Activated CD4-positive, alpha-beta memory T cell treated with anti-CD3 and anti-CD28 coated beads for 36 hours (primary cell): ENCODE data around the gene RFWD3. TPM values are rescaled to one million over a fixed set of nuclear protein-coding genes. Genes with fewer than 3 reads are reported as not detected.
"Not testable (repeated sequence)": the region's sequence is repeated elsewhere in the genome, so short reads cannot be mapped to it uniquely, and the experiment has no call there.

ENCODE experiments used
- CTCF ChIA-PET: fragments of 350-600 bp; sonication (Branson Sonifier 250); formaldehyde crosslinking; loops from one replicate; lab custom pipeline; 2021; ENCODE audit warnings: antibody characterized with exemption, inconsistent platforms; lab: Charles Lee
- POLR2A ChIA-PET: fragments of 350-600 bp; sonication (Branson Sonifier 250); formaldehyde crosslinking; loops from one replicate; lab custom pipeline; 2021; ENCODE audit warnings: antibody characterized with exemption; lab: Charles Lee
- DNase-seq: peaks from one replicate; pipeline ENCODE4 v3.0.0-alpha.2; 2020
- H3K27ac Mint-ChIP-seq: one replicate; pipeline ENCODE4 v1.8.0; 2021; ENCODE audit warnings: mixed read lengths
- H3K27me3 Mint-ChIP-seq: one replicate; pipeline ENCODE4 v1.8.0; 2021; ENCODE audit warnings: mixed read lengths
- H3K36me3 Mint-ChIP-seq: one replicate; pipeline ENCODE4 v1.8.0; 2021; ENCODE audit warnings: mixed read lengths
- H3K4me1 Mint-ChIP-seq: one replicate; pipeline ENCODE4 v1.8.0; 2021; ENCODE audit warnings: low read depth, mixed read lengths
- H3K4me3 Mint-ChIP-seq: one replicate; pipeline ENCODE4 v1.8.0; 2021; ENCODE audit warnings: mild to moderate bottlenecking, mixed read lengths
- H3K9me3 Mint-ChIP-seq: one replicate; pipeline ENCODE4 v1.8.0; 2021; ENCODE audit warnings: mixed read lengths
- intact Hi-C: fragments of 100-400 bp; cut with micrococcal nuclease; formaldehyde crosslinking; loops from one replicate; pipeline ENCODE4 v1.15.1; 2023
- total RNA-seq, 2 experiments: library from RNA; stranded (reverse); gene quantifications; one replicate each; pipeline ENCODE4 v1.2.3, GENCODE V29; 2021

RFWD3 gene
- total RNA-seq, 2 experiments from 2014 or later = 95.3 to 109 TPM

DNA sequence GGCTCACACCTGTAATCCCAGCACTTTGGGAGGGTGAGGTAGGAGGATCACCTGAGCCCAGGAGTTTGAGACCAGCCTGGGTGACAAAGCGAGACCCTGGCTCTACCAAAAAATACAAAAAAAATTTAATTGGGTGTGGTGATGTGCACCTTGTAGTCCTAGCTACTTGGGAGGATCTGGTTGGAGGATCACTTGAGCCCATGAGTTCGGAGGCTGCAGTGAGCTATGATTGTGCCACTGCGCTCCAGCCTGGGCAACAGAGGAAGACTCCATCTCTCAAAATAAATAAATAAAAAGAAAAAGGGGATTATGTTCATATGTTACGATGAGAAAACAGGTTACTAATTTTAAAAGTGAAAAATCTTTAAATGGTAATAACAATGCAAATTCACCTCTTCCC lies 33.0 kb upstream of the RFWD3 start:
- peak; percentile 24 for DNase-seq
- Mint-ChIP-seq H3K27me3 (no peaks in the 10 kb centered on the region), H3K9me3 (no peaks in the 10 kb centered on the region), H3K36me3 (peaks cover 13% of the 10 kb centered on the region), H3K4me3 (peak overlapping the region; percentile 96), H3K27ac (peak overlapping the region; percentile 94), H3K4me1 (peaks cover 53% of the 10 kb centered on the region)
- intact Hi-C loops = loop anchor here (1.0 to 10.0 kb wide), 5 partner anchors 32 to 918 kb away; partner anchors contain the start of gene WDR59
- ChIA-PET CTCF (interaction anchor here (2.3 to 3.6 kb wide), 4 partner anchors 10 to 411 kb away, joined by 5 to 23 read pairs (median 15); partner anchors contain the start of gene RFWD3), POLR2A (interaction anchor here (1.2 to 4.4 kb wide), 4 partner anchors 13 to 92 kb away, joined by 3 to 43 read pairs (median 8); partner anchors contain the start of genes GLG1 and RFWD3)

GRCh38 chr16:74698222-74698621 lies 31.5 kb upstream of the RFWD3 start:
- H3K4me1 Mint-ChIP-seq = peaks cover 50% of the 10 kb centered on the region
- H3K4me3 Mint-ChIP-seq = peak overlapping the region; percentile 96
- peaks cover 16% of the 10 kb centered on the region for H3K36me3 Mint-ChIP-seq
- intact Hi-C loops = loop anchor here (5.0 kb wide), 1 partner anchor 71 kb away; no protein-coding TSS in a partner anchor
- no peak for DNase-seq
- ChIA-PET POLR2A (interaction anchor here (4.4 kb wide), 1 partner anchor 31 kb away, joined by 43 read pairs; the partner anchor contains the start of gene RFWD3), CTCF (interaction anchor here (1.1 to 3.6 kb wide), 3 partner anchors 12 to 164 kb away, joined by 4 to 23 read pairs (median 14); partner anchors contain the start of gene RFWD3)
- H3K27ac Mint-ChIP-seq = peak overlapping the region; percentile 75
- no peaks in the 10 kb centered on the region for H3K9me3 Mint-ChIP-seq
- H3K27me3 Mint-ChIP-seq = no peaks in the 10 kb centered on the region

DNA sequence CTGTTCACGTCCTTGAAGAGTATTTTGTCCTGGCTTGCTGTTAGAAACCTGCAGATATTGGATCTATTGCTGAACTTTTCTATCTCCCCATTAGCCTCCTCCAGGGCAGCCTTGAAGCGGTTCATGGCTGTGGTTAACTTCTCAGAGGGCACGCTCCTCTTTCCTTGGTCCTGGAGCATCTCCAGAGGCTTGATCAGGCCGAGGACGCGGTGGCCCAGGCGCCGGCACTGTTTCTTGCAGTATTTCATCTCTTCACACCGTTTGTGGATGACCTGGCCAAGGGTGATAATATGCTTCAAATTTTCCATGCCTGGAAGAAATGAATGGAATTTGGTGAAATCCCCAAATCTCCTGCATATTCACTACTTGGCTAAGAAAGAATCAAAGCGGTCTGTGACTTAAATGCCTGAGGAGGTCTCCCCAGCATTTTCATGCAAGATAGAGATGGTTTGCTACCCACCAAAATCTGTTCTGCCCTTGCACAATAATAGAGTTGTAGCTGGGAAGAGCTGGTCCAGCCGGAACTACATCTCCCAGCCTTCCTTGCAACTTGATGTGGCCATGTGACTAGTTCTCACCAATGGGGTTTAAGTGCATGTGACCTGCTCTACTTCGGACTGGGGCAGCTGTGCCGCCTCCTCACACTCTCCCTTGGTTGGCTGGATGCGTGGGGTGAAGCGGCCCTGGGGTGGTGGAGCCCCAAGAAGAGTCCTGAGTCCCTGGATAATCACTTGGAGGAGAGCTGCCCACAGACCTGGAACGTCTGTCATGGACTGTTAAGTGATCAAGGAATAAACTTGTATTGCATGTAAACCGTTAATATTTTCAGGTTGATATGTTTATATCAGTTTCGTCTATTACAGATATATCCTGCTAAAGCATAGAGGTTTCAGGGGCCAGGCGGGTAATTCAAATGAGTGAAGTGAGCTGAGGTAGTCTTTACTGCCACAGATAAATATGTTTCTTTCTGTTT lies 29.1 kb upstream of the RFWD3 start:
- peaks cover 40% of the 10 kb centered on the region for H3K4me1 Mint-ChIP-seq
- no peaks in the 10 kb centered on the region for H3K9me3 Mint-ChIP-seq
- H3K27me3 Mint-ChIP-seq = no peaks in the 10 kb centered on the region
- H3K36me3 Mint-ChIP-seq = peaks cover 32% of the 10 kb centered on the region
- DNase-seq = peak; percentile 75
- intact Hi-C loops = loop anchor here (1.0 to 5.0 kb wide), 2 partner anchors 68 to 399 kb away; partner anchors contain the start of gene PSMD7
- ChIA-PET CTCF (interaction anchor here (1.0 kb wide), 1 partner anchor 13 kb away, joined by 4 read pairs; no protein-coding TSS in a partner anchor), POLR2A (interaction anchor here (1.2 kb wide), 1 partner anchor 29 kb away, joined by 3 read pairs; the partner anchor contains the start of gene RFWD3)
- H3K4me3 Mint-ChIP-seq = peak overlapping the region; percentile 69
- no peak overlapping the region for H3K27ac Mint-ChIP-seq

DNA sequence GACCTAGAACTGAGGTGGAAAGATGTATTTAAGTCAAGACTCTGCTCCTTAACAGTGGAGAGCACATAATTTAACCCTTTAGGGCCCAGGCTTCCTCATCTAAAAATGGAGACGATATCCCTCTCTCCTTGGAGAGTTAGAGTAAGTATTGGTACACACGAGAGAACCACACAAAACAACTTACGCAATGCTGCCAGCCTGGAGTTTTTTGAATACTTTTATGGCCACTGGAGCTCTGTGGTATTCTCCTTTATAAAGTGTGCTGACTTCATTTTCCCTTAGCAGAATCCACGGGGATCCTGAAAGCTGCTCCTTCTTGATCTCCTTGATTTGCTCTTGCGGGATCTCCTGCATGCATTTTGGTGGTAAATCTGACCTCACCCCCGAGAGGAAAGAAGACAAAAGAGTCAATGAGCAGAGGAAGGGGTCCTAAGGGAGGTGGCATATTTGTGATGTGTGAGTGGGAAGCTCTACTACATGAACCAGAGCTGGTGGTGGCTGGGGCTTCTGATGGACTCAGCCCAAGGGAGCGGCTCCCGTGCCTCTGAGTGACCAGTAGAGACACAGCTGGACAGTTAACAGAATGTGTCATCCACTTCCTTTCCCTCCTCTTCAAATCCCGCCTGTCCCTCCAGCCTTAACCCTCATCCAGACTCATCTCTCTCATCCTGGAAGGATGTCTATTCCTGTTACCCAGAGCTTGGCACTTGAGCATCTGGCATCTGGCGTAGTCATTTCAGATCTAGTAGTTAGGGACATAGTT lies 24.6 kb upstream of the RFWD3 start:
- peaks cover 12% of the 10 kb centered on the region for H3K4me1 Mint-ChIP-seq
- no peak overlapping the region for H3K27ac Mint-ChIP-seq
- H3K36me3 Mint-ChIP-seq = peaks cover 43% of the 10 kb centered on the region
- POLR2A ChIA-PET = no interaction called here
- H3K27me3 Mint-ChIP-seq = no peaks in the 10 kb centered on the region
- CTCF ChIA-PET = no interaction called here
- H3K9me3 Mint-ChIP-seq = no peaks in the 10 kb centered on the region
- intact Hi-C loops = no loop called here
- DNase-seq = no peak
- H3K4me3 Mint-ChIP-seq = no peak overlapping the region

DNA sequence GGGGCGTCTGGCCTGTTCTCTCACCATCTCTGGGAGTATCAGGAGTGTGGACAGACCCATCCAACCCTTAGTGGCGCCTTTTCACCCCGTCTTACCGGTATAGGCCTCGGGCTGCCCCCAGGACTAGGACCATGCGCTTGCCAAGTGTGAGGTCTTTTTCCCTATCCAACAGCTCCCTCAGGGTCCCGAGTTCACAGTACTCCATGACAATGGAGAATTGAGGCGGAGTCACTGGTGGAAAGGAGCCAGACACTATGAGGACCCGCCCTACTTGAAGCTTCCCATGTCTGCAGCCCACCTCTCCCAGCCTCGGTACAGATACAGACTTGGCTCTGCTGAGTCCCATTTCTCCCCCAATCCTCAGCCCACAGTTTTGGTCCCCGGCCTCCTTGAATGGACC lies 15.9 kb upstream of the RFWD3 start:
- POLR2A ChIA-PET = no interaction called here
- no peaks in the 10 kb centered on the region for H3K27me3 Mint-ChIP-seq
- no peaks in the 10 kb centered on the region for H3K9me3 Mint-ChIP-seq
- H3K36me3 Mint-ChIP-seq = peaks cover 17% of the 10 kb centered on the region
- H3K4me1 Mint-ChIP-seq = no peaks in the 10 kb centered on the region
- no peak overlapping the region for H3K27ac Mint-ChIP-seq
- DNase-seq = no peak
- no peak overlapping the region for H3K4me3 Mint-ChIP-seq
- intact Hi-C loops = no loop called here
- CTCF ChIA-PET = interaction anchor here (1.6 kb wide), 1 partner anchor 13 kb away, joined by 4 read pairs; no protein-coding TSS in a partner anchor

DNA sequence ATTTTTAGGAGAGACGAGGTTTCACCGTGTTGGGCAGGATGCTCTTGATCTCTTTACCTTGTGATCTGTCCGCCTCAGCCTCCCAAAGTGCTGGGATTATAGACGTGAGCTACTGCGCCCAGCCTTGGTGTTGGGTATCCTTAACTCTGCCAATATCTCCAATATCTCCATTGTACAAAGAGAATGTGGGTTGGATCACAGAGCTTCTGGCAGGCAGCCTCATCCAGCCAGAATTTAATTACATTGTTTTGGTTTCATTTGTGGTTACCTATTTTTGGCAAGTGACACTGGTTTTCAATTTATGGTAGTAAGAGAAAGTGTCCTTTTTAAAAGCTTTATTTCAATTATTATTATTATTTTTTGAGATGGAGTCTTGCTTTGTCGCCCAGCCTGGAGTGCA lies 14.0 kb upstream of the RFWD3 start:
- no peak overlapping the region for H3K4me3 Mint-ChIP-seq
- intact Hi-C loops = no loop called here
- ChIA-PET POLR2A (interaction anchor here (0.9 to 1.4 kb wide), 2 partner anchors 14 to 19 kb away, joined by 3 to 5 read pairs; partner anchors contain the start of genes MLKL and RFWD3), CTCF (interaction anchor here (0.6 to 0.9 kb wide), 2 partner anchors 53 to 182 kb away, joined by 3 read pairs; no protein-coding TSS in a partner anchor)
- H3K36me3 Mint-ChIP-seq = peaks cover 21% of the 10 kb centered on the region
- DNase-seq = no peak
- H3K27me3 Mint-ChIP-seq = no peaks in the 10 kb centered on the region
- no peaks in the 10 kb centered on the region for H3K4me1 Mint-ChIP-seq
- H3K27ac Mint-ChIP-seq = no peak overlapping the region
- H3K9me3 Mint-ChIP-seq = no peaks in the 10 kb centered on the region

GRCh38 chr16:74679983-74680382 lies 13.3 kb upstream of the RFWD3 start:
- no peak for DNase-seq
- Mint-ChIP-seq H3K36me3 (peaks cover 21% of the 10 kb centered on the region), H3K27me3 (no peaks in the 10 kb centered on the region), H3K4me3 (no peak overlapping the region), H3K27ac (no peak overlapping the region), H3K4me1 (no peaks in the 10 kb centered on the region), H3K9me3 (no peaks in the 10 kb centered on the region)
- POLR2A ChIA-PET = interaction anchor here (0.9 to 1.4 kb wide), 2 partner anchors 13 to 20 kb away, joined by 3 to 5 read pairs; partner anchors contain the start of genes MLKL and RFWD3
- CTCF ChIA-PET = interaction anchor here (0.6 kb wide), 1 partner anchor 53 kb away, joined by 3 read pairs; no protein-coding TSS in a partner anchor
- intact Hi-C loops = no loop called here

DNA sequence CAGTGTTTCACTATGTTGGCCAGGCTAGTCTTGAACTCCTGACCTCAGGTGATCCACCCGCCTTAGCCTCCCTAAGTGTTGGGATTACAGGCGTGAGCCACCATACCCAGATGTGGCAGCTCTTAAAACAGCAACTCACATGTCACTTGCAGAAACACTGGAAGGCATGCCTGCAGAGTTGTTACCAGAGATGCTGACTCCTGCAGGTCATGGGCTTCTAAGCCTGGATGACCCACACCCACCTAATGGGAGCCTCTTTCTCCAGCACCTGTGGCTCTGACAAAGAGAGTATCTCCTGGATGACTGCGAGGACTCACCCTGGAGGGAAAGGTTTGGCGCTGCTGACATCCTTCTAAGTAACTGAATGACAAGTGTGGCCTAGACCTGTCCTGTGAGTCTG lies 11.2 kb upstream of the RFWD3 start:
- intact Hi-C loops = no loop called here
- no peaks in the 10 kb centered on the region for H3K9me3 Mint-ChIP-seq
- H3K36me3 Mint-ChIP-seq = peaks cover 23% of the 10 kb centered on the region
- CTCF ChIA-PET = no interaction called here
- H3K4me3 Mint-ChIP-seq = no peak overlapping the region
- POLR2A ChIA-PET = no interaction called here
- no peaks in the 10 kb centered on the region for H3K27me3 Mint-ChIP-seq
- no peaks in the 10 kb centered on the region for H3K4me1 Mint-ChIP-seq
- no peak for DNase-seq
- H3K27ac Mint-ChIP-seq = no peak overlapping the region

DNA sequence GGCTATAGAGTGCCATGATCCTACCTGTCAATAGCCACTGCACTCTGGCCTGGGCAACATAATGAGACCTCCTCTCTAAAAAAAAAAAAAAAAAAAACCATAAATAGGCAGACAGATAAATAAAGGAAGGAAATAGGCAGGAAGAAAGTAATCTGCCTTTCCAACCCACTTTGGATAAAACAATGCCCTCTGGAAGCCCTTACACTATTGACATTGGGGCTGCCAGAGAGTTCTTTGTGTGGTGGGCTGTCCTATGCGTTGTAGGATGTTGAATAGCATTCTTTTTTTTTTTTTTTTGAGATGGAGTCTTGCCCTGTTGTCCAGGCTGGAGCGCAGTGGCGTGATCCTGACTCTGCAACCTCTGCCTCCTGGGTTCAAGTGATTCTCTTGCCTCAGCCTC lies 7.2 kb upstream of the RFWD3 start:
- CTCF ChIA-PET = interaction anchor here (0.7 kb wide), 1 partner anchor 684 kb away, joined by 3 read pairs; no protein-coding TSS in a partner anchor
- no peaks in the 10 kb centered on the region for H3K27me3 Mint-ChIP-seq
- H3K36me3 Mint-ChIP-seq = peaks cover 26% of the 10 kb centered on the region
- DNase-seq = no peak
- POLR2A ChIA-PET = no interaction called here
- no peaks in the 10 kb centered on the region for H3K9me3 Mint-ChIP-seq
- intact Hi-C loops = no loop called here
- H3K4me1 Mint-ChIP-seq = no peaks in the 10 kb centered on the region
- H3K27ac Mint-ChIP-seq = no peak overlapping the region
- H3K4me3 Mint-ChIP-seq = no peak overlapping the region

DNA sequence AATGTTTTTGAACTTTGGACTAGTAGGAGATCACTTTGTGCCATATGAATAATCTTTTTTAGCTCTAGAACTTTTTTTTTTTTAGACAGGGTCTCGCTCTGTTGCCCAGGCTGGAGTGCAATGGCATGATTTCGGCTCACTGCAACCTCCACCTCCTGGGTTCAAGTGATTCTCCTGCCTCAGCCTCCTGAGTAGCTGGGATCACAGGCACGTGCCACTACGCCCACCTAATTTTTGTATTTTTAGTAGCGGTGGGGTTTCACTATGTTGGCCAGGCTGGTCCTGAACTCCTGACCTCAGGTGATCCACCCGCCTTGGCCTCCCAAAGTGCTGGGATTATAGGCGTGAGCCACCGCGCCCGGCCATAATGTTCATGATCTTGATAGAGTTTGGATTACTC lies 2.2 kb upstream of the RFWD3 start:
- H3K9me3 Mint-ChIP-seq, DNase-seq, H3K4me3 Mint-ChIP-seq, H3K27me3 Mint-ChIP-seq, H3K27ac Mint-ChIP-seq, CTCF ChIA-PET: not testable (repeated sequence)
- Mint-ChIP-seq H3K36me3 (peaks cover 28% of the 10 kb centered on the region), H3K4me1 (peaks cover 22% of the 10 kb centered on the region)
- POLR2A ChIA-PET = interaction anchor here (4.3 kb wide), 1 partner anchor 31 kb away, joined by 43 read pairs; the partner anchor contains the start of gene MLKL
- intact Hi-C loops = loop anchor here (5.0 to 10.0 kb wide), 2 partner anchors 978 to 2004 kb away; partner anchors contain the start of genes KARS1 and TERF2IP

DNA sequence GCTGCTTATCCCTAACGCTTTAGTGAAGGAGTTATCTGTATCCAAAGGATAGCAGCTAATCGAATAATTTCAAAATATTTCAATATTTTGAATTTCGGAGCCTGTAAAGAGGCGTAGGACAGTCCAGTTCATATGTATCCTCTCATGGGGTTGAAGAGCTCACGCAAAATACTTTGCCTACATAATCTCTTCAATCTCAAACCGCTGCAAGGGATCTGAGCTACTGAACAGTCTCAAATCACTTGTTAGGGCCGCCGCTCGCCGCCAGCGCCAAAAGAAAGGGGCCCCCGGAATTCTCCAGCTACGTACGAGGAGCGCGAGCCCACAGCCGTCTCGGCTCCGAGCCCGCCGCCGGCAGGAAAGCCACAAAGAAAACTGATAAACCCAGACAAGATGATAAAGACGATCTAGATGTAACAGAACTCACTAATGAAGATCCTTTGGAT lies 601 bp upstream of the RFWD3 start:
- H3K9me3 Mint-ChIP-seq = no peaks in the 10 kb centered on the region
- H3K27me3 Mint-ChIP-seq = no peaks in the 10 kb centered on the region
- ChIA-PET CTCF (interaction anchor here (0.9 to 2.2 kb wide), 5 partner anchors 13 to 45 kb away, joined by 3 to 14 read pairs (median 5); partner anchors contain the start of gene MLKL), POLR2A (interaction anchor here (0.8 to 4.3 kb wide), 15 partner anchors 8 to 442 kb away, joined by 3 to 43 read pairs (median 4); partner anchors contain the start of genes GLG1 and MLKL)
- H3K36me3 Mint-ChIP-seq = peaks cover 43% of the 10 kb centered on the region
- intact Hi-C loops = loop anchor here (1.0 to 10.0 kb wide), 5 partner anchors 33 to 2002 kb away; partner anchors contain the start of genes KARS1, MLKL, PSMD7 and TERF2IP
- DNase-seq = peak; percentile 58
- H3K4me1 Mint-ChIP-seq = peaks cover 36% of the 10 kb centered on the region
- H3K27ac Mint-ChIP-seq = peak overlapping the region; percentile 91
- peak overlapping the region; percentile 85 for H3K4me3 Mint-ChIP-seq
